Kidney (tissue), 14 donors: ENCODE results near the gene NPAS1. TPM values are rescaled to one million over a fixed set of nuclear protein-coding genes. Genes with fewer than 3 reads are reported as not detected.
"Not testable (repeated sequence)": the region's sequence is repeated elsewhere in the genome, so short reads cannot be mapped to it uniquely, and the experiment has no call there.

Experiments
- DNase-seq, 5 donors: peaks; one replicate each; pipeline ENCODE4 v3.0.0-alpha.2; 2013 to 2020
- FAIRE-seq: peaks from 2 replicates; lab custom pipeline; 2012; peaks lifted over from hg19 to GRCh38; lab: Jason Lieb, UNC
- H3K27ac ChIP-seq, 2 donors: one replicate each; pipeline ENCODE4 v1.7.0; 2013; ENCODE audit warnings: low read depth in 2 of 2, low read length in 2 of 2, inconsistent platforms in 1 of 2
- H3K27me3 ChIP-seq: one replicate; pipeline ENCODE4 v1.7.1; 2013; ENCODE audit warnings: low read length, inconsistent platforms; ENCODE audit not compliant: control insufficient read depth, insufficient read depth
- H3K36me3 ChIP-seq, 3 donors: one replicate each; pipeline versions ENCODE4 v1.7.0 to v1.7.1; 2013; ENCODE audit warnings: low read length in 3 of 3, control low read depth in 1 of 3, inconsistent platforms in 1 of 3; ENCODE audit not compliant: insufficient read depth in 3 of 3, control insufficient read depth in 2 of 3
- H3K4me1 ChIP-seq, 3 donors: one replicate each; pipeline versions ENCODE4 v1.7.0 to v1.7.1; 2013; ENCODE audit warnings: low read length in 3 of 3, inconsistent platforms in 1 of 3, low read depth in 1 of 3; ENCODE audit not compliant: control insufficient read depth in 2 of 3, insufficient read depth in 2 of 3
- H3K4me3 ChIP-seq, 3 donors: one replicate each; pipeline versions ENCODE4 v1.7.0 to v1.8.1; 2013; ENCODE audit warnings: low read length in 3 of 3, control low read depth in 1 of 3, inconsistent platforms in 1 of 3
- H3K9ac ChIP-seq, 3 donors: one replicate each; pipeline versions ENCODE4 v1.7.0 to v1.7.1; 2013; ENCODE audit warnings: low read length in 3 of 3, control low read depth in 1 of 3, inconsistent platforms in 1 of 3
- H3K9me3 ChIP-seq, 3 donors: one replicate each; pipeline versions ENCODE4 v1.7.0 to v1.7.1; 2013; ENCODE audit warnings: low read length in 3 of 3, control low read depth in 1 of 3, inconsistent platforms in 1 of 3; ENCODE audit not compliant: control insufficient read depth in 2 of 3, insufficient read depth in 1 of 3
- CTCF ChIP-seq: IDR thresholded peaks from 3 replicates; pipeline ENCODE4 v1.5.1; 2012; ENCODE audit warnings: mild to moderate bottlenecking, moderate library complexity, borderline replicate concordance; ENCODE audit not compliant: insufficient read depth; ENCODE audit errors: extremely low read depth
- intact Hi-C: fragments of 100-400 bp; cut with DNase I; formaldehyde crosslinking; loops from one replicate; pipeline ENCODE4 v1.11.1; 2022
- polyA plus RNA-seq: library from polyadenylated mRNA; stranded (reverse); fragments of 350-450 nt; fragmentation: Illumina TruSeq; extraction: RNeasy Lipid Tissue Mini Kit (QIAGEN cat#74804); gene quantifications from one replicate; pipeline ENCODE4 v1.2.3, GENCODE V29; 2014; ENCODE audit warnings: low read depth, low replicate concordance; ENCODE audit not compliant: insufficient read depth
- total RNA-seq: library from RNA; stranded (reverse); fragmentation: NEBNext Ultra II Directional; extraction: Animal tissue kit (Norgen Biotek cat#: 25700); gene quantifications from one replicate; pipeline ENCODE4 v1.2.1, GENCODE V29; 2021
- donor health status: control.
- donor health status: control.
- donor health status: control.
- donor health status: control.
- donor health status: control.
- donor health status: DM: yes; HTN: yes; CAD: no.
- donor health status: Normal renal cell carcinoma (clear cell type).

Gene NPAS1
- total and polyA plus RNA-seq, 2 donors from 2014 or later: 0.38 to 1.7 TPM

GRCh38 chr19:47047763-47048405 is 28.2 kb downstream of the NPAS1 start:
- no peak for FAIRE-seq

DNA sequence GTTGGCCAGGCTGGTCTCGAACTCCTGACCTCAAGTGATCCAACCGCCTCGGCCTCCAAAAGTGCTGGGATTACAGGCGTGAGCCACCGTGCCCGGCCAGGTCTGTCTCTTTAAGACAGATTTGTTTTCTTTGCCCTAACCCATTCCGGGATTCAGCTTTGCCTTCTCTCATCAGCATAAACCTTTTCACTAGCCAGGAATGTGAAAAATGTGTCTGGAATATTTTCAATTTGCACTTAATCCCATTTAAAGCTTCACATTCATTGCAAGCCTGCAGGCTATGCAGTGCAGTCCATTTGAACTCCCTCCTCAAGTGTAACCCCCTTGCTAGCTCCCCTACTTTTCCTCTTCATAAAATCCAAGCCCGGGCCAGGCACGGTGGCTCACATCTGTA is 29.7 kb downstream of the NPAS1 start:
- Histone ChIP-seq H3K4me1 (peaks cover 0 to 2% (median 0%) of the 10 kb centered on the region in 3 donors), H3K9me3 (no peaks in the 10 kb centered on the region), H3K4me3 (no peak overlapping the region), H3K9ac (no peak overlapping the region), H3K36me3 (no peaks in the 10 kb centered on the region), H3K27me3 (no peaks in the 10 kb centered on the region), H3K27ac (no peak overlapping the region)
- no peak for FAIRE-seq
- intact Hi-C loops: no loop called here
- no peak for TF ChIP-seq CTCF
- peak in 1 of 5 donors; percentile 35 for DNase-seq

More at GRCh38 chr19:47047763-47048405, 28.2 kb downstream of the NPAS1 start:
- peak overlapping the region; percentile 75 to 78 (median 78) for H3K4me3 ChIP-seq
- peak overlapping the region; percentile 23 to 52 for H3K27ac ChIP-seq
- no peaks in the 10 kb centered on the region for H3K36me3 ChIP-seq
- no peaks in the 10 kb centered on the region for H3K27me3 ChIP-seq
- peak overlapping the region in 1 of 3 donors; percentile 57 for H3K9ac ChIP-seq
- TF ChIP-seq CTCF: no peak
- peaks cover 0 to 2% (median 0%) of the 10 kb centered on the region in 3 donors for H3K4me1 ChIP-seq
- H3K9me3 ChIP-seq: no peaks in the 10 kb centered on the region
- intact Hi-C loops: no loop called here
- DNase-seq: peak; percentile 86 to 93 (median 90)

DNA sequence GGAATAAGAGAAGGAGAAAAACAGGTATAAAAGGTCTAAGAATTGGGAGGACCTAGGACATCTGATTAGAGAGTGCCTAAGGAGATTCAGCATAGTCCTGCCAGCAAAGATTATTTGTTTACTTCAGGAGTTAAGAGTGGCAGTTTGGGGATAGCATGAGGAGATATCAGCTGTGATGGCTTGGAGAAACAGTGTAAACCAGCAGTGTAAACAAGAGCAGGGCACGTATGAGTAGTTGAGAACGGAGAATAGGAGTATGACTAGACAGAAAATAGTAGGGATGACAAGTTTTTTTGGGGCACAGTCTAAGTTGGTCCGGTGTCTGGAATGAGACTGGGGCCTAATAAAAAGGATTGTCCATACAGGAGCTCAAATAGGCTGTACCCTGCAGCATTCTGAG is 30.9 kb downstream of the NPAS1 start:
- H3K9me3 ChIP-seq, H3K36me3 ChIP-seq, intact Hi-C loops, H3K27me3 ChIP-seq, DNase-seq, FAIRE-seq, H3K4me3 ChIP-seq, H3K27ac ChIP-seq, H3K4me1 ChIP-seq, H3K9ac ChIP-seq: not testable (repeated sequence)

DNA sequence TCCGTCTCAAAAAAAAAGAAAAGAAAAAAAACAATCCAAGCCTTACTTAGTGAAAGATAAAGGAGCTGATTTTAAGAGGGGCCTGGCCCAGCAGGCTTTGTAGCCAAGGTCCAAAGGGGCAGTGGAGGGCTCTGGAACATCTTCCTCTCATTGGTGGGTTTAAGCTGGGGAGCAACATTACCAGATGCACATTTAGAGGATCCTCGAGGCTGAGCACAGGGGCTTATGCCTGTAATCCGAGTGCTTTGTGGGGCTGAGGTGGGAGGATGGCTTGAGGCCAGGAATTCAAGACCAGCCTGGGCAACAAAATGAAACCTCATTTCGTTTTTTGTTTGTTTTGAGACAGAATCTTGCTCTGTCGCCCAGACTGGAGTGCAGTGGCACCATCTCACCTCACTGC is 36.8 kb downstream of the NPAS1 start:
- Histone ChIP-seq H3K4me1 (no peaks in the 10 kb centered on the region), H3K27me3 (no peaks in the 10 kb centered on the region), H3K9me3 (no peaks in the 10 kb centered on the region), H3K9ac (no peak overlapping the region), H3K36me3 (no peaks in the 10 kb centered on the region), H3K4me3 (no peak overlapping the region), H3K27ac (no peak overlapping the region)
- intact Hi-C loops: no loop called here
- DNase-seq (no peak), FAIRE-seq (no peak)
- TF ChIP-seq CTCF: no peak
